ENCODE measurements around the gene ESPN.

- TF ChIP-seq POLR2A (IDR thresholded peaks at IDR 0.05) (no peak), CTCF (IDR thresholded peaks at IDR 0.05) (no peak)
Observed at GRCh38 chr1:6488602-6489382, 64.2 kb downstream of the ESPN start.
